Measurements from ENCODE around the gene SORBS2. TPM values are rescaled to one million over a fixed set of nuclear protein-coding genes. Genes with fewer than 3 reads are reported as not detected.

Gene SORBS2
- total RNA-seq, 1 donor from 2014 or later, result not detected

DNA sequence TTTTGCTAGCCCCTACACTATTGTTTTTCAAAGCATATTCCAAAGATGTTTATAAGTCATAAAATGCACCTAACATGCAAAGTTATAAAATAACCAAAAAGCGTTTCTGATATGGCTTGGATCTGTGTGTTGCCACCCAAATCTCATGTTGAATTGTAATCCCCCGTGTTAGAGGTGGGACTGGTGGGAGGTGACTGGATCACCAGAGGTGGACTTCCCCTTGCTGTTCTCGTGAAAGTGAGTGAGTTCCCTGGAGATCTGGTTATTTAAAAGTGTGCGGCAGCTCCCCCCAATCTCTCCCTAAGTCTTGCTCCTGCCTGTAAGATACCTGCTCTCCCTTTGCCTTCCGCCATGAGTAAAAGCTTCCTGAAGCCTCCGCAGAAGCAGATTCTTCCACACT, 22.8 kb upstream of the SORBS2 start:
- no peaks in the 10 kb centered on the region for H3K9me3 Mint-ChIP-seq
- no peaks in the 10 kb centered on the region for H3K36me3 Mint-ChIP-seq (ENCODE audit: low read depth)
- H3K27ac Mint-ChIP-seq, result no peak overlapping the region
- ChIA-PET POLR2A (no interaction called here), CTCF (no interaction called here)
- DNase-seq, result no peak
- ATAC-seq (ENCODE audit: low read depth), result no peak
- TF ChIP-seq CTCF (IDR thresholded peaks at IDR 0.05), result no peak
- intact Hi-C loops (cut with micrococcal nuclease), result no loop called here
- peaks cover 2% of the 10 kb centered on the region for H3K27me3 Mint-ChIP-seq
- H3K4me3 Mint-ChIP-seq, result no peak overlapping the region
- H3K4me1 Mint-ChIP-seq, result no peaks in the 10 kb centered on the region

GRCh38 chr4:185834088-185834487, 22.1 kb upstream of the SORBS2 start:
- Mint-ChIP-seq H3K9me3 (no peaks in the 10 kb centered on the region), H3K4me1 (no peaks in the 10 kb centered on the region), H3K4me3 (no peak overlapping the region), H3K36me3 (ENCODE audit: low read depth) (no peaks in the 10 kb centered on the region), H3K27ac (no peak overlapping the region), H3K27me3 (peaks cover 2% of the 10 kb centered on the region)
- ATAC-seq (ENCODE audit: low read depth) (no peak), DNase-seq (no peak)
- ChIA-PET POLR2A (no interaction called here), CTCF (no interaction called here)
- no peak for TF ChIP-seq CTCF (IDR thresholded peaks at IDR 0.05)
- intact Hi-C loops (cut with micrococcal nuclease), result no loop called here

DNA sequence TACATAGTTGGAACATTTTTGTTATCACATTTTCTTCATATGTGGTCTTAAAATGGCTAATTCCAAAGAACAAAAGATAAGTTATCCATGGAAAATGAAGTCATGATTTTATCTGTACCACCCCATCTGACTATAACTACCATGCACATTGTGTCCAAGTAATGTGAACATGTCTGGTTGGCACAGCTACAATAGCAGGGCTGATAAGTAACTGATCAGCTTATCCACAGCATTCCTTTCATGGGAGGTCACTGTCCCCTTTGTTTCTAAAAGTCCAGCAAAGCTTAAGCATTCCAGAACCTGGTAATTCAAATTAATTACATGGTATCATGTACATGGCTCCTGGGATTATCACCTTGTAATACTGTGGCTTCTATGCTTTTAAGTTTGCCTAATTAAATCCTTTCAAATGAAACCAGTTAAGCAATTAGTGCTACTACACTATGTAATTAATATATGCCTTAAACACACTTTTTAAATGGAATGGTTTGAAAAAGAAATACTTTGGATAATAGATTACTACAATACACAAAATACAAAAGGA, 21.1 kb upstream of the SORBS2 start:
- intact Hi-C loops (cut with micrococcal nuclease), result no loop called here
- Mint-ChIP-seq H3K4me1 (no peaks in the 10 kb centered on the region), H3K27ac (no peak overlapping the region), H3K4me3 (no peak overlapping the region), H3K9me3 (no peaks in the 10 kb centered on the region), H3K27me3 (peaks cover 2% of the 10 kb centered on the region), H3K36me3 (ENCODE audit: low read depth) (no peaks in the 10 kb centered on the region)
- POLR2A ChIA-PET, result no interaction called here
- no peak for TF ChIP-seq CTCF (IDR thresholded peaks at IDR 0.05)
- CTCF ChIA-PET, result no interaction called here
- no peak for ATAC-seq (ENCODE audit: low read depth)
- no peak for DNase-seq

DNA sequence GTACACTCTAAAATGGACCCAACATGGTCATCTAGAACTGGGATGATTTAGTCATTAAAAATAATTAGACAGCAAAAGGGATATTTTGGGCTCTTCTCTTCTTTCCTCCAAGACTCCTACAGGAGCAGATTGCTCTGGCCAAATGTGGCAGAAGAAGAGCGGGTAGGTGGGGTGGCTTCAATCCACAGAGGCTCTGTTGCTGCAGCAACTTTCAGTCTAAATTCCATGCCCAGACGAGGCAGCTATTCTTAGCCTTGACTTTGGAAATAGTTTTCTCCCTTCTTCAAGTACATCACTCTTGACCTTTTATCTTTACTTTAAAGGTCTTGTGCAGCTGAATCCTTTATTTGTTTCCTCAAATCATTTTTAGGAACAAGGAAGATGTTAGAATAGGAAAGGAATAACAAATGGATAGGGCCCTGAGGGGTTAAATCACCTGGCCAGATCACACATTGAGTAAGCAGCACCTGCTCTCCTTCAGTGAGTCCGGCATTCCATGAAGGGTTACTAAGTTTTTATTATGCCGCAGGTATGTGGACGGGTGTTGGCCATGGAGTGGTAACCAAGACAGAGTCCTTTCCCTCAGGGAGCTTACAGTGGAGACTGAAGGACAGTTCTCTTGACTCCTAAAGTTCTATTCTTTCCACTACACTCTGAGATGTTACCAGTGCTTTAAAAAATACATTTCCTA, 19.3 kb upstream of the SORBS2 start:
- no peaks in the 10 kb centered on the region for H3K36me3 Mint-ChIP-seq (ENCODE audit: low read depth)
- ATAC-seq (ENCODE audit: low read depth) (no peak), DNase-seq (no peak)
- H3K27ac Mint-ChIP-seq, result no peak overlapping the region
- ChIA-PET CTCF (no interaction called here), POLR2A (no interaction called here)
- no peak for TF ChIP-seq CTCF (IDR thresholded peaks at IDR 0.05)
- no peaks in the 10 kb centered on the region for H3K4me1 Mint-ChIP-seq
- H3K9me3 Mint-ChIP-seq, result no peaks in the 10 kb centered on the region
- H3K27me3 Mint-ChIP-seq, result peaks cover 2% of the 10 kb centered on the region
- H3K4me3 Mint-ChIP-seq, result no peak overlapping the region
- intact Hi-C loops (cut with micrococcal nuclease), result no loop called here

- Mint-ChIP-seq H3K27me3 (peaks cover 2% of the 10 kb centered on the region), H3K4me1 (no peaks in the 10 kb centered on the region), H3K4me3 (no peak overlapping the region), H3K9me3 (no peaks in the 10 kb centered on the region), H3K36me3 (ENCODE audit: low read depth) (no peaks in the 10 kb centered on the region), H3K27ac (no peak overlapping the region)
- DNase-seq, result no peak
- no peak for ATAC-seq (ENCODE audit: low read depth)
- ChIA-PET POLR2A (no interaction called here), CTCF (no interaction called here)
- intact Hi-C loops (cut with micrococcal nuclease), result no loop called here
- TF ChIP-seq CTCF (IDR thresholded peaks at IDR 0.05), result no peak
Observed at GRCh38 chr4:185830263-185830994, 18.4 kb upstream of the SORBS2 start.

All from activated B cell treated with CpG ODN at 0.5 μM for 24 hours (primary cell).